HG02973 (cell line): ENCODE measurements around the gene TGM6.

Experiments
- ATAC-seq: cut with Tn5 transposase; IDR thresholded peaks from one replicate; pipeline ENCODE4 v1.9.1; 2021; ENCODE audit warnings: moderate library complexity; ENCODE audit not compliant: unreplicated experiment

The TGM6 gene

DNA sequence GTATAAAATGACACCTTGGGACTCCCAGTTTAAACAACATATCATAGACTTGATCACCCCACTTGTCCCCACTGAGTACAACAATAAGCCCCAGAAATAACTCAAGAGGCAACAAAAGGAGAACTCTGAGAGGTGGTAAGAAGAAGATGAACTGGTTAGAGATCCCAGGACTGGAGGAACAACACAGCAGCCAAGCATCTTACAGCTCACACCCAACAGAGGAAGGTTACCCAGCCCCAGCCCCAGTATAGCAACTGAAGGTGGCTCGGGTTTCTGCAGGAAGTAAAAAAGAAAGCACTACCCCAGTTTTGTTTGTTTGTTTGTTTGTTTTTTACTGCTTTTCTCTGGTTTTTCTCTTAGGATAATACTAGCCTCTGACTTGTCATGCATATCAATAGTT lies 17.1 kb upstream of the TGM6 start:
- no peak for ATAC-seq

DNA sequence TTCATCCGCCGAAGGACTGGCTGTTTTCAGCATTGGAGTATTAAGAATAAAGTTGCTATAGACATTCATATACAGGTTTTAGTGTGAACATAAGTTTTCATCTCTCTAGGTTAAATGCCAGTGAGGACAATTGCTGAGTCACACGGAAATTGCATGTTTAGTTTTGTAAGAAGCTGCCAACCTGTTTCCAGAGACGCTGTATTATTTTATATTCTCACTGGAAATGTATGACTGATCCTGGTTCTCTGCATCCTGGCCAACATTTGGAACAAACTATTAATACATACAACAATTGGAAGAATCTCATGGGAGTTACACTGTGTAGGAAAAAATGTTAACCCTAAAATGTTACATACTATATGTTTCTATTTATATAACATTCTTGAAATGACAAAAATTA lies 16.7 kb upstream of the TGM6 start:
- no peak for ATAC-seq

DNA sequence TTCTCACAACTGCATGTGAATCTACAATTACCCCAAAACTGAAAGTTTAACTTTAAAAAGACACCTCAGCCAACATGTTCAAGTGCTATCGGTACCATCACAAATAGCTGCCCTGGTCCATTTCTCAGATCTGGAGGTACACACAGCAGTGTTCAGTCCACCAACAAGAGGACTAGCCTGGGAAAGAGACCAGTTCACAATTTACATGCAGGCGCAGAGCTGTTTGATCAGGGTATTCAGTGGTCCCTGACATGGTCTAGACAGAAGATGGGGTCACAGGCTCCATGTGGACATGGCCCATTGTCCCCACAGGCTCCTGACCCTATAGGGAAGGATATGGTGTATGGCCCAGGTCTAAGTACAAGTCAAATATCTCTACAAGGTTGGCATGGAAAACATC lies 15.6 kb upstream of the TGM6 start:
- ATAC-seq = no peak

DNA sequence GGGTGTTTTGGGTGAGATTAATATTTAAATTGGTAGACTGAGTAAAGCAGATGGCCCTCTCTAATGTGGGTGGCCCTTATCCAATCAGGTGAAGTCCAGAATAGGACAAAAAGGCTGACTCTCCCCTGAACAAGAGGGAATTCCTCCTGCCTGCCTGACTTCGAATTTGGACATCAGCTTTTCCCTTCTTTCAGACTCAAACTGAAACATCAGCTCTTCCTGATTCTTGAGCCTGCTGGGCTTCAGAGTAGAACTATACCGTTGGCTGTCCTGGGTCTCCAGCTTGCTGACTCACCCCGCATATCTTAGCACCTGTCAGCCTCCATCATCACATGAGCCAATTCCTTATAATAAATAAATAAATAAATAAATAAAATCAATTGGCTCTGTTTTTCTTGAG lies 15.0 kb upstream of the TGM6 start:
- ATAC-seq = no peak

DNA sequence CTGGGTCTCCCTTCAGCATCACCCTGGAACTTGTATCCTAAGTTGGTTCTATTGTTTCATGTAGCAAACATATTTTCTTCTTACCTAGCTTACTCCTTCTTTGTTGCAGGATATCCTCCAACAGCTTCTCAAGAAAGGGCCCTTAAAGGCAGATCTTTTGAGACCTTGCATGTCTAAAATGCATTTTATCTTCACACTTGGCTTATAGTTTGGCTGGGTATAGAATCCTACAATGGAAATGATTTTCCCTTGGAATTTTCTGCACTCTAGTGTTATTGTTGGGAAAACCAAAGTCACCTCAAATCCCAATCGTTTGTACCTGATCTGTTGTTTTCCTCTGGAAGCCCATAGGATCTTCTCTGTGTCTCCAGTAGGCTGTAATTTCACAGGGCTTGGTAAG lies 12.1 kb upstream of the TGM6 start:
- ATAC-seq = no peak

DNA sequence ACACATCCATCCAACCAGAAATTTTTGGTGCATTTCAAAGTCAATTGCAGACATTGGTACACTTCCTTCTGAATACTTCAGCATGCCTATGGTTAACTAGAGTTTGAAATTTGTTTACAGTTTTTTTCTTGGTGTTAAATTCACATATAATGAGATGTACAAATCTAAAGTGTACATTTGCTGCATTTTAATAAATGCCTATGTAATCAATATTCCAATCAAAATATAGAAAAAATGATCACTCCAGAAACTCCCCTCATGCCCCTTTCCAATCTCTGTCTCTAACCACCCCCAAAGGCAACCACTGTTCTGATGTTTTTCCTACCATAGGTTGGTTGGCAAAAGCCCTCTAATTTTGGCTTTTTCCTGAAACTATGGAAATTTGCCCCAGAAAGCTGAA lies 7.6 kb upstream of the TGM6 start:
- ATAC-seq = no peak

DNA sequence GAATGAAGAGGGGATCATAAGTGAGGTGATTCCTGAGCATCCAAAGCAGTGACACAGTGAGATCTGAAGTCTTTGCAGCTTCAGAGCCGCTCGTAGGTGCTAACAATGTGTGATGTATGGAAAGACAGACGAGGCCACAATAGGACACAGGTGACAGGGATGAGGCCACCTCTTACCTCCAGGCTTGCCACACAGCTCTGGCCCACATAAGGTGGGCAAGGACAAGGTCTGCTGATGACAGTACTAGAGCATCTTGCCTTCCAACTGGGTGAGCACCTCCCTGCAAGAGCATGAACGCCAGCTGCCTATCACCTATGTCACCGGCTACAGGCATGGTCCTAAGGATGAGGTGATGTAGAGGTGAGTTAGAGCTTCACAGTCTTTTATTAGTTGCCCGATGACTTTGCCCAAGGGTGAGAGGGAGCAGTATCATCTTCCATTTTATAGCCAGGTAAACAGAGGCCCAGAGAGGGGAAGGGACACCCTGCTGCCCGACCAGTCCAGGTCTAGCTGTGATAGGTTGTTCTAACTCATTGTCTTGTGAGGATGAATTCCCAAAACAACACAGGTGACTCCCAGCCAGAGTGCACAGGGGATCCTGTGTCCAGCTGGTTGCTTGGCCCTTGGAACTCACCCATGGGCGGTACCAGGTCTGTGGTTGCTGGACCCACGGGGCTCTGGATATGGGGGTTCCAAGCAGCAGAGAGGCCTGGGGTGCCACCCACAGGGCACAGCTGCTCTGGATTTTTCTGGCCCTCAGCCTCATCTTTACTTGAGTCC lies 6.2 kb upstream of the TGM6 start:
- ATAC-seq = no peak

DNA sequence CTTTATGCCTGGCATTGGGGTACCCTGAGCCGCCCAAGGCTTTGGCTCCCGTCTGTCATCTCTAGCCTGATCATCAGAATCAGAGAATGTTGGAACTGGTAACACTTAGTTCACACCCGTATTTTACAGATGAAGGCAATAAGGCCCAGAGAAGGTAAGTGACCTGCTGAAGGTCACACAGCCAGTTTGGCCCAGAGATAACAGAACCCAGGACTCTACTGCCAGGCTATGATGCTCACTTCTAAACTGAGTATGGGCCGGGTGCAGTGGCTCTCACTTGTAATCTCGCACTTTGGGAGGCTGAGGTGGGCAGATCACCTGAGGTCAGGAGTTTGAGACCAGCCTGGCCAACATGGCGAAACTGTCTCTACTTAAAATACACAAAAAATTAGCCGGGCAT lies 1.8 kb upstream of the TGM6 start:
- ATAC-seq = no peak

DNA sequence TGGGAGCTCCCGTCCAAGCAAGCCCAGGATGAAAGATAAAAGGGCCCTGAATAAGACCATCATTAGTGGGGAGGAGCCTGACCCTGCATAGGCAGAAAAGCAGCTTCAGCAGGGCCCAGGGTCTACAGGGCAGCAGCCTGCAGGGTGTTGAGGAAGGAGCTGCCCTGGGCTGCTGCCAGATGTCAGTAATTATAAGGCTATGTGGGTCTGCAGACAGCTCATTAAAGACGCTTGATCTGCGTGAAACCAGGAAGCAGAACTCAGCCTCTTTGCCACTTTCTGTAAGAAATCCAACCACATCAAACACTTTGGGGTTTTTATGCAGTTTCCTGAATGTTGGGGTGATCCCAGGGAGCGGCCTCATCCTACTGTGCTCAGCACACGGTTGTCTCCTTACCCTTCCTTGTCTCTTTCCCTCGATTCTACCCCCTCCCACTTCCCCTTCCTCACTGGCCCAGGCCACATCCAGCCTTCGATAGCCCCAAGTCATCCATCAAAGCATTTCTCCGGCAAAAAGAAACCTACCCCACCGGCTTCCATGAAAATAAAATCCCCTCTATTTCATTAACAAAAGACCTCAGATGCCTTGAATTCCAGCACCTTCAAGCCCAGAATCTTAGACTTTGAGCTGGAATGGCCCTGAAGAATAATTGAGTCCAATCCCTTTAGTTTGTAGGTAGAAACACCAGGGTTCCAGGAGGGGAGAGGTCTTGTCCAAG lies 1.0 kb upstream of the TGM6 start:
- ATAC-seq = no peak

DNA sequence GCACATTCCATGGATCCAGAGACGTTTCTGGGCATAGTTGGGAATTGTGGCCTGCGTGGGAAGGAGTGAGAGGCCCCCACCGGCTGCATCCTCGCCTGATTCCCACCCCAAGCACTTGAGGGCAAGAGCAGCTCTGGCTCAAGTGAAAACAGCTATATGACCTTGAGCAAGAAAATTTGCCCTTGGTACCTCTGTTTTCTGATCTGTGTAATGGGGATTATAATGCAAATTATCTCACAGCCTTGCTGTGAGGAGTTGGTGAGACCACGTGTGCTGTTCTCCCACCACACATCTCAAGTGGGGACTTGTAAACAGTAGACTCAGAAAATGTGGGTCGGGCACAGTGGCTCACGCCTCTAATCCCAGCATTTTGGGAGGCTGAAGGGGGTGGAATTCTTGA lies 602 bp downstream of the TGM6 start:
- ATAC-seq = no peak

DNA sequence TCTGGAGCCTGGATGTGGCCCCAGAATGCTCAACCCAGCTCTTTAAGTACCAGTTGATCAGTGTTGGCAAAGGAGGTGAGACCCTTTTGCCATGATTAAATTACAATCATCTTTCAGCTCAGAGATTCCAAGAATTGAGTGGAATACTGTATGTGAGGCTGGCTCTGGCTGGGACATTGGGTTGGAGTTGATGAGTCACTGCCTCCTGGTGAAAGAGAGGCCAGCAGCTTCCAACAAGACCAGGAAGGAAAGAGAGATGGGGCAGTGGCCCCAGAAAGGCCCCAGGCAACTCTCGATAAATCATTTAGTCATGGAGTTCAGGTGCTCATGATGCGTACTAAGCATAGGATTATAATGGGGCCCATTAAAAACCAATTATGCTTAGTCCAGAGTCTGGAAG lies 2.1 kb downstream of the TGM6 start:
- no peak for ATAC-seq

DNA sequence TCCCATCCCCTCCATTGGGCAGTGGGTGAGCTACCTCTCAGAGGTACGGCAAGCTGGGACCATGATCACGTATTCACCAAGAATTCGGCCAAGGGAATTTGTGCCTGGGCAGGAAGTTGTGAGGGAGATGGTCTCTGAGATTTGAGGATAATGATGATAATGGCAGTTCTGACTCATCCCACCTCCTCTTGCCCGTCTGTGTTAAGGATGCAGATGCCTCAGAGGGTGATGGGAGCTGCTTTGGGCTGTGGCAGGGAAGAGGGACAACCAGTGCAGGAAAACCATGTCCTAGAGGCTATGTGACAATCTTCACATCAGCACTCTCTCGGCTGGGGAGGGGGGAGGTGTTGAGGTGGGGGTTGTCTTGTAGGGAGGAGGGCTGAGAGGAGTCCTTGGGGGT lies 4.3 kb downstream of the TGM6 start:
- ATAC-seq = no peak

DNA sequence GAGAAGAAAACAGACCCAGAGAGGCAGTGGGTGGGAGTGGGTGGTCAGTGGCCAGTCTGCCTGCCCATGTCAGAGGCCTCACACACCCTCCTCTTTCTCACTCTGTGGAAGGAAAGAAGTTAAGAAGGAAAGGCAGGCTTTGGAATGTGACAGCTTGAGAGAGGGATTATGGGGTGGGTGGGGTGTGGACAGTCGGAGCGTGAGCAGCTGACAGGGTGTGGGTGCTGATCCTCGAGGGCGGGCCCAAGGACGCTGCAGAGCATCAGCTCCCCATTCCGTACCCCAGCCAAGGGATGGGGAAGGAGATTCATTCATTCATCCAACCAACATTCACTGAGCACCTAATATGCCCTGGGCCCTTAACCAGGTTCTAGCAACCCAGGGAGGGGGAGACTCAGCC lies 4.8 kb downstream of the TGM6 start:
- no peak for ATAC-seq

DNA sequence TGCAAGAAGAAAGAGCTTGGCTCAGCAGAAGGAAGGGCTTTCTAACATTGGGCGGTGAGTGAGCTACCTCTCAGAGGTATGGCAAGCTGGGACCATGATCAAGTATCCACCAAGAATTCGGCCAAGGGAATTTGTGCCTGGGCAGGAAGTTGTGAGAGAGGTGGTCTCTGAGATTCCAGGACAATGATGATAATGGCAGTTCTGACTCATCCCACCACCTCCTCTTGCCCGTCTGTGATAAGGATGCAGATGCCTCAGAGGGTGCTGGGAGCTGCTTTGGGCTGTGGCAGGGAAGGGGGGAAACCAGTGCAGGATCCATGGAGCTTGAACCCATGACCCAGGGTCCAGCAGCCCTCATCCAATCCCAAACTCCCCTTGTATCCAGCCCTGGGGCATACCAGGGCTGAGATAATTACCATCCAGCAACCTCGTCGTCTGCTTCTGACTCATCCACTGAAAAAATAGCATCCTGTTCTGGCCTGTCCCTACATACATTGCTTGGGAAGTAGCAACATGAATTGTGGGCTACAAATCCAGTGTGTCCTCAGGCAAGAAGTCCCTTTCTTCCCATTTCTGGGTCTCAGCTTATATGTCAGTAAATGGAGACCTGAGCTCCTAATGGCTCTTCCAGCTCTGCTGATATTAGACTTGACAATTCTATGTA lies 5.9 kb downstream of the TGM6 start:
- no peak for ATAC-seq

DNA sequence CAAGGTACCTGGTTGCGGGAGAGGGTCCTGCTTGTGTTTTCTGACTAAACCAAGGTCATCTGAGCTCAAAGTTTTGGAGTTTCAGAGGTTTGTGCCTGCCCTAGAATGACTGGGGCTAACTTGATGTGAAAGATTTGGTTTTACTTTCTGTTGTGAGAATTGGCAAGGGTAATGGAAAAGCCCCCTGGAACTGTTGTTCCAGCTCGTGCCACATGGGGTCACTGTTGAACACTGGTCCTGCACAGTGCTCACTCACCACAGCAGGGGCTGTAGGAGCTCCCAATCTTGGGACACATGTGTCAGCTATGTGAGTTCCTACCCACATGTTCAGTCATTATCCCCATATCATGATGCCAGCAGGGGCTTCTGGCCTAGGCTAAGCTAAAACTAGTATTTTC lies 6.5 kb downstream of the TGM6 start:
- ATAC-seq = no peak

DNA sequence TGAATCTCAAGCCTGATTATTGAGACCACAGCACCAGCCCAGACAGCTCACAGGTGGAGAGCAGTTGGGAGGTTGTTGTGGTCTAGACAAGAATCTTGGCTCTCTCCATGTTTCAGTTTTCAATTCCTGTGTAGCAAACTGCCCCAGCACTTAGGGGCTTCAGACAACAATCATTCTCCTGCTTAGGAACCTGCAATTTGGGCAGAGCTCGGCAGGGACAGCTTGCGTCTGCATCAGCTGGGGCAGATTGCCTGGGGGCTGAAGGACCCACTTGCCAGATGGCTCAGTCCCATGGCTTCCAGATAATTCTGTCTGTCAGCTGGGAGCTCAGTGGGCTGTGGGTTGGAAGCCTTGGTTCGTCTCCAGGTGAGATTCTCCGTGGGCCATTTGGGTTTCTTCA lies 6.9 kb downstream of the TGM6 start:
- no peak for ATAC-seq

DNA sequence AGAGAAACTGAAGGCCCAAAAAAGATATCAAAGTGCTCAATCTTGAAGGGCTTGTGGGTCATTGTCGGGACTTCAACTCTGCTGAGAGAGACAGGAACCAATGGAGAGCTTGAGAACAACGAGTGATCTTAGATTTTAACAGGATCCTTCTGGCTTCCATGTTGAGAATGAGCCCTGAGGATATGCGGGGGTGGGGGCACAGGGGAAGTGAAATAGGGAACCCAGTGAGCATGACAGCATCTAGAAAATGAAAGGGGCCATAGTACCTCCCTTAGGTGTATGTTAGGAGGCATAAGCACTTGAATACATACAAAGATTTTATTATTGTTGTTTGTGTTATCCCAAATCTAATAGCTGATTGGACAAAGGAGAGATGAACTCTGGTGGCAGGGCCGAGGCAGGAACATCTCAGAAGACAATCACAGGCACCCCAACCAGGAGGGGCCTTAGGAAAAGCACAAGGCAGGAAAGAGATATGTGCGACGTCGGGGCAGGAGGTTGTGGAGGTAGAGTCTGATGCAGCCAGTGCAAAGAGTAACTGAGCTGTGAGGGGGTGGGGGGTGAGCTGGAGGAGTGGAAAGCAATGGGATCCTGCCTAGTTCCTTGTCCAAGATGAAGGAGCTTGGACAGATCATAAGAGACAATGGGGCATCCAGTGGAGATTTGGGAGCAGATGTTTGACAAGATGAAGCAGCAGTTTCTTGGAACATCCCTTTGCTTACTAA lies 10.4 kb downstream of the TGM6 start:
- ATAC-seq = no peak

DNA sequence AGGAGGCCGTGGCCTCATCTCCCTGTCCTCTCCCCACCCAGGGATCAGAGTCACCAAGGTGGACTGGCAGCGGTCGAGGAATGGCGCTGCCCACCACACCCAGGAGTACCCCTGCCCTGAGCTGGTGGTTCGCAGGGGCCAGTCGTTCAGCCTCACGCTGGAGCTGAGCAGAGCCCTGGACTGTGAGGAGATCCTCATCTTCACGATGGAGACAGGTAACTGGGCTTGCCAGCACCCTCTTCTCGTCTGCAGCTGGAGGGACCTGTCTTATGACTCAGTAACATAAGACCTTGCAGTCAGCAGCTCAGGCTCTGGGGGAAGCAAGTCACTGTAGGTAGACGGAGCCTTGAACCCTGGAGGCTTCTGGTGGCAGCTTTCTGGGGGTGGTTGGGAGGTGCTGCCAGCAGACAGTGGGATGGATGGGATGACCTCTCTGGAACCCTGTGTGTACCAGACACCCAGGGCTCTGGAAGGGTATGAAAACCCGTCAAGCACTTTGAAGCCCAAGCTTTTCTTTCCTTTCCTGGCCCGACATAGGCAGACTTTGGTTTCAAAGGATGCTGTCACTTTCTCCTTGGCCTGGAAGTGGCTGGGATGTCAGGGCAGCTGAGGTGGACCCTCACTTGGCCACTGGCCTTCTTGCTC lies 13.8 kb downstream of the TGM6 start:
- no peak for ATAC-seq

DNA sequence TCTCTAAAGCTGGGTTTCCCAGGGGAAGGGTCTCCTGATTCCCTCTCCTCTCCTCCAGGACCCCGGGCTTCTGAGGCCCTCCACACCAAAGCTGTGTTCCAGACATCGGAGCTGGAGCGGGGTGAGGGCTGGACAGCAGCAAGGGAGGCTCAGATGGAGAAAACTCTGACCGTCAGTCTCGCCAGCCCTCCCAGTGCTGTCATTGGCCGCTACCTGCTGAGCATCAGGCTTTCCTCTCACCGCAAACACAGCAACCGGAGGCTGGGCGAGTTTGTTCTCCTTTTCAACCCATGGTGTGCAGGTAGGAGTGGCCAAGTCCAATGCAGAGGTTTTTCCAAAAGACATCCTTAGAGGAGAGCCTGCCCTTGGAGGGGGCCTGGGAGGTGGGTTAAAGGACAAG lies 14.4 kb downstream of the TGM6 start:
- no peak for ATAC-seq

DNA sequence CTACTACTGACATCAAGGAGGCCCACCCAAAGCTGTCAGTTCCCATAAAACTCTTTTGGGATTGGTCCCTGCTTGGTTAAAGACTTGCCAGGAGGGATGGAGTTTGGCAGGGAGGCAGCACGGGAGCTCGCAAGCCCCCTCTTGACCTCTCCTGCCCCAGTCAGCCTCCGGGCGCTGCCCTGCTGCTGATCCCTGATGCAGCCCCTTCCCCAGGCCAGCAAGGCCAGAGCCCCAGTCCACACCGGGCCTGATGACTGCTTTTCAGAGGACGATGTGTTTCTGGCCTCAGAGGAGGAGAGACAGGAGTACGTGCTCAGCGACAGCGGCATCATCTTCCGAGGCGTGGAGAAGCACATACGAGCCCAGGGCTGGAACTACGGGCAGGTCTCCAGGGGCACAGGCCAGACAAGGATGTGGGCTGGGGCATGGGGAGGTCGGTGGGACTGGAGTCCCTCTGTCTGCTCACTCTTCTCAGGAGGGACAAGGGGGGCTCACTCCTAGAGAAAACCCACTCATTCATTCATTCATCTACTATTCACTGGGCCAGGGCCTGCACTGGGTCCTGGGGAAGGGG lies 15.6 kb downstream of the TGM6 start:
- ATAC-seq = no peak

DNA sequence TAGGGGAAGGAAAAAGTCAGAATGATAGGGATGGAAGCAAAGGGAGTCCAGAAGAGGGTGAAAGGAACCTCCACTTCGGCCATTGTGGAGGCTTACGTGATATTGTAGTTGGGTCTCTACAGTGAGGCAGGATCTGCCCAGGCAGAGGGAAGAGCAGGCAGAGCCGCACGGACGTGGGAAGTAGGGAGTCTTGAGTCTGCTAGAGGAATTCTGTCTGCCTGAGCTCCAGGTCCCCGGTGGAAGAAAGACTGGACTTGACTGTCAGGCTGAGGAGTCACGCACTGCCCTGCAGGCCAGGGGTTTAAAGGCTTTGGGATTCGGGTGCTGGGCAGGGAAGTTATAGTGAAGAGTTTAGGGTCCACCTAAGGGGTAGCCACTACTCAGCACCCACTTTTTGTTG lies 16.4 kb downstream of the TGM6 start:
- ATAC-seq = no peak
